Activated CD4-positive, CD25-positive, alpha-beta regulatory T cell (primary cell): Measurements from ENCODE around the gene TM9SF3.

ENCODE experiments used
- DNase-seq, 4 experiments: peaks; one replicate each; lab custom pipeline; 2025; lab: John Stamatoyannopoulos, UW

The TM9SF3 gene

GRCh38 chr10:96586419-96587263 lies at the start of gene TM9SF3:
TM9SF3 (minus strand) TSS chr10:96587012; CDS start chr10:96586835, 177 bp downstream.
- peak; percentile 78 to 91 (median 84) for DNase-seq

- DNase-seq, result no peak
Measured at GRCh38 chr10:96636551-96636950, 49.7 kb upstream of the TM9SF3 start.

DNA sequence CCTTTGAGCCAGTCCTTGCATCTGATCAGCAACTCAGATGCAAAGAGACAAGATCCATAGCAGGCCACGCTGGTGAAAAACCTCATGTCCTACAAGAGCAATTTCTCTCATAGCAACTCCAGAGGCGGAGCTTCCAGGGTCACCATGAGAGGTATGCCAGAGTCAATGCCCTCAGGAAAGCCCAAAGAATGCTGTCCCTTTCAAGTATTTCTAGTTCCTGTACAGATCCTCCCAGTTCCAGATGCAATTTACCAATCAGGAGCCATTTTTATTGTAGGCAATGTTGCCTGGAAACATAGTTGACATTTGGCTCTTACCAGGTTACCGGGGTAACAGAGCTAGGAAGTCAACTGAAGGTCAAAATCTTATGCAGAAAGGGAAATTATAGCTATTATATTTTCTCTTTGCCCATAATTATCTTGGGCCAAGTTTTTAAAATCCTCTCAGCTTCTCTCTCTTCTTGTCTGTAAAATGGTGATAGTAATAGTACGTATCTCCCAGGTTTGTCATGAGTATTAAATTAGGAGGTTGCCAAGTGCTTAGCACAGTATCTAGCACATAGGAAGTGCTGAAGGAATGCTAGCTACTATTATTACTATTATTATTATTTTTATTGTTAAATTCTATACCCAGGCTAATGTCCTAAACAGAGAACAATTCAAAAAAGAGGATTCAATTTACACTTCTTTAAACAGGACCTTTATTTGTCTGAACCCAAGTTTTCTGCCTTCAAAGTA lies 46.3 kb upstream of the TM9SF3 start:
- DNase-seq, result no peak

- no peak for DNase-seq
Measured at GRCh38 chr10:96627292-96627691, 40.5 kb upstream of the TM9SF3 start.

DNA sequence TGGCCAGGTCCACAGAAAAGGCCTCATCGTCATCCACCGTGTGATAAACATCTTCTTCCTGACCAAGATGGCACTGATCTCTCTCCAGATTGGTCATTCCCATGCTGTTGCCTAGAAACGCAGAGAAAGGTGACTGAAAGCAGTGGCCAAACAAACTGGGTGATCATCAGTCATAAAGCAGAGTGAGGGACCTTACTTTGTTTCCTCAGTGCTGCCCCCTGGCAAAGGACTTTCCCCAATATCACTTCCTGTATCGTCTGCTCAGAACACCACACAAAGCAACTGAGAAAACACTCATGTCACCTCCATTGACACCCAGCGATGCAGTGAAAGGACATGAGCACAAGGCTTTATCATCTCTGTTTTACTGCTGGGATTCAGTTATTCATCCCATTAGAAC lies 40.0 kb upstream of the TM9SF3 start:
- DNase-seq, result no peak

GRCh38 chr10:96625173-96625572 lies 38.4 kb upstream of the TM9SF3 start:
- DNase-seq, result no peak

- DNase-seq, result no peak
Measured at GRCh38 chr10:96622013-96622787, 35.4 kb upstream of the TM9SF3 start.

- no peak for DNase-seq
Measured at GRCh38 chr10:96619796-96620773, 33.3 kb upstream of the TM9SF3 start.

DNA sequence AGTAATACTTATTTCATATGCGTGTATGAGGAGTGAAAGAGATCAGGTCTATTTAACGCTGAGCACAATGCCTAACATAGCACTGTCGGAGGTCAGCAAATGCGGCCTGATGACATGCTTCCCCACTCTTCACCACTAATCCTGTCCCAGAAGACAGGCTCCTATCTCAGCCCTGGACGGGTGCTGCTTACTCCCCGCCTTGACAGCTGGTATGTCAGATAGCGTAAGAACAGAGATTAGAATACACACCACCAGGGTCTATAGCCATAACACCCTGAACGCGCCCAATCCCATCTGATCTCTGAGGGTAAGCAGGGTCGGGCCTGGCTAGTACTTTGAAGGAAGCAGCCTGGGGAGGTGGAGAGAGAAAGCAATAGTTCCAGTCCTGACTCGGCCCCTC lies 32.3 kb upstream of the TM9SF3 start:
- no peak for DNase-seq

DNA sequence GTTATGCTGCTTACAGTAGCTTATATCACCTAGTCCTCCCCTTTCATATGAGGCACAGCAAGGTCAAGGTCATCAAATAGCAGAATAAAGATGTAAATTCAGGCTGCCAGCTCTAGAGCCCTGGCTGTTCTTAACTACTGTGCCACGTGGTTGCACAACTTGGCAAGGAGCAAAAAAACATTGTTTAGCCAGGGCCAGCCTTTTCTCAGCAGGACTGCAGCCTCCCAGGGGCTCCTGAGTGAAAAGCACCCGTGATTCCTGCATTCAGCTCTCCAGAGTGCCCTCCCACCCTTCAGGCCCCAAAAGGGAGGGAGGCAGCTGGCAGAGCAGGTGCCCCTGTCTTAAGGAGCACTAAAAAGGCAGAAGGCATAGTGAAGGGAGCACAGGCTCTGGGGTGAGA lies 31.8 kb upstream of the TM9SF3 start:
- DNase-seq, result no peak

DNA sequence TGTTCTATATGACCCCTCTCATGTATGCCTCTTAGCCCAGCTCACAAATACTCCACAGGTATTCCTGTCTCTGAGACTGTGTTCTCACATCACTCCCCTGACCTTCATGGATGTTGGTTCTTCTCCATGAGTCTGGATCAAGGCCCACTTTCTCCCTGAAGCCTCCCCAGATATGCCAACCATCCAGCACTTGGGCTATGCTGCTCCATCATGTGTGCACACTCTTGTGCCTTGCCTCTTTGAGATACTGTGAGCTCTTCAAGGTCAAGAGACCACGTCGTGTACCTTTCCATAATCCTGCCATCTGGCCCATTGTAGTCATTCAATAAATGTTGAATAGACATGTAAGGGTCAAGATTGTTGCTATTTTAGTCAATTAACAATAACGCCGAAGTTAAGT lies 30.1 kb upstream of the TM9SF3 start:
- no peak for DNase-seq

DNA sequence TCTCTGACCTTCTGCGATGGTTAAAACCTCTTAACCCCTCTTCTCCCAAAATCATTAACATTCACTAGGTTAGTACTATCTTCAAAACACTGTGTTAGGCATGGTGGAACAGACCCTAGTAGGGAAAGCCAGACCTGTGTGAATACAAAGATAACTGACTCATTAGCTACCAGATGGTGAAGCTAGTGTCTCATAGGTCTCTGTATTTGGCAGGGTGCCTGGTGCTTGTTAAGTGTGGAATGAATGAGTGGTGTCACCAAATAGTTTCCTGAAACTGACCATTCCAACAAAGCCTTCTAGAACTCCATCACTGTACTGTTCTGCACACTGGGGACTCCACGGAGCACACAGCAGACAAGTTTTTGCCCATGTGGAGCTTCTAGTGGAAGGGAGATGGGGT lies 27.7 kb upstream of the TM9SF3 start:
- DNase-seq, result no peak

GRCh38 chr10:96613576-96613975 lies 26.8 kb upstream of the TM9SF3 start:
- no peak for DNase-seq

DNA sequence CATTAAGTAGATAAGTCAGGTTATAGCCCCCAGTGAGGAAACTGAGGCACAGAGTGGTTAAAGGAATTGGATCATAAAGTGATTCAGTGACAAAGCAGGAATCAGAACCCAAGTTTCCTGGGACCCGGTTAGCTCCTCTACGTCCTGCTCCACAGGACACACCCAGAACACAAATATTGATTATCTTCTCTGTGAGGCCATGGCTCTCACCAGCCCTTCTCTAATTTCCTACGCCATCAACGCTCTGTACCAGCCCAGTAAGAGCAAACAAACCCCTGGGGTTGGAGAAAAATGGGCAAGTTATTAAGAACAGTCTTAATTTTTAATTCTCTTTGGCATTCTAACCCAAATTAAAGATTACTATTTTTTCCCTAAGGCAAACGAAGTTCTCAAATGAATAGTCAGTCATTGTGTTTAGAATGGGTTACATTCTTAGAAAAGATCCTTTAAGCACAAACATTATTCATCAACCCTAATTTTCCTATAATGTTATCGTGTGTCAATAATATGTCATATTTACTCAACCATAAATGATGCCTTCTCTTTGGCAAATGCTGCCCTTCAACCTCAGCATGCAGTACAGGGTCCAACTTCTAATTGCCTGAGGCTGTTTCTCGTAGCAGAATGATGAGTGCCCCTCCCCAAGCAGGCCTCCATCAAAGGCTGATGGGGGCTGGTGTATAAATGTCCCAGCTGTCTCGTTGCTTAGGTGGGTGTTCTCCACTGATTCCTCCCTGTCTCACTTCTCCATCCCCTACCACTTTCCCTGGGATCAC lies 25.4 kb upstream of the TM9SF3 start:
- DNase-seq, result no peak

DNA sequence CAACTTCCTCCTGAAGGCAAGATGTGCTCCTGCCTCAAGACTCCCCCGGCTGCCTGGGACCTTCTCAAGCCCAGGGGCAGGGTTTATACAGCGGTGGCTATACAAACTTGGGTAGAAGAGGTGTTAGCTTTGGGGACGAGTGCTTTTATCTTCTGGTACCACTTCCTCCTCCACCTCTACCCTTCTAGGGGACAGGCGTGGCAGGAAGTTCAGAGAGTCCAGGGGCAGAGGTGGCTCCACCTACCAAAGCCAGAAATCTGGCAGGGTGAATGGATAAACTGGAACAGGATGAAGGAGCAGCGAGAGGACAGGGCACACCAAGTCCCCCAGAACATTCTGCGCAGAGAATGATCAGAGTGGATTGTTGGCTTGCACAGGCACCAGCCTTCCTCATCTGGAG lies 24.0 kb upstream of the TM9SF3 start:
- DNase-seq, result no peak

GRCh38 chr10:96609510-96609909 lies 22.7 kb upstream of the TM9SF3 start:
- no peak for DNase-seq

DNA sequence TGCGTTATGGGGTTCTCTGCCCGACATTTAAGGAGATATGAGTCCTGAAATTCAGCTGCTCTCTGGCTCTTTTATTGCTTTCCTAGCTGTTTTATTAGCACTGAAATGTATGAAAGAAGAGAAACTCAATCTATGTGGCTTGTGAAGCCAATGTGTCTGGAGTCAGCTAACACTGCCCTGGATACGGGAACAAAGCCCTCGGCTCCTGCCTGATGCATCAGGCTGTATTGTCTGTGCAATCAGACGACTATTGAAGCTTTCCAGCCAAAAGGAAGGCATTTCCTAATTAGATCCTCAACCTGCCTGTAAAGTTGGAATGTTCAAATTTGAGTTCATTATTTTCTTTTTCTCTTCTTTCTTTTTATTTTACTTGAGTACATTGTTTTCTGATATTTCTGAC lies 22.0 kb upstream of the TM9SF3 start:
- no peak for DNase-seq

DNA sequence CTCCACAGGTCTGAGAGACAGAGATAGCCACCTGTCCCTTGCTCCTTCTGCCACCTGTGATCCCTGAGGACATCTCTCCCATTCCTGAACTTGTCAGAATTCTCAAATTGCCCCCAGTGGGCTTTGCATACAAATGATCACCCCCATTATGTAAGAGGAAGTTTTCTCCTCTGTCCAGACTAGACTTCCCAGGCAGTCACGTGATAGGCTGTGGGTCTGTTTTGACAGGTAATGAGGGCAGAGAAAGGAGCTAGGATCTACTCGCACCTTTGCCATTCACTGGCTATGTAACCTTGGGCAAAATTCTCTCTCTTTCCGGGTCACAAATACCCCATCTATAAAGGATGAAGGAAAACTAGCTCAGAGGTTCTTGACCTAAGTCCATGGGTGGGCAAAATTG lies 21.4 kb upstream of the TM9SF3 start:
- DNase-seq, result no peak

DNA sequence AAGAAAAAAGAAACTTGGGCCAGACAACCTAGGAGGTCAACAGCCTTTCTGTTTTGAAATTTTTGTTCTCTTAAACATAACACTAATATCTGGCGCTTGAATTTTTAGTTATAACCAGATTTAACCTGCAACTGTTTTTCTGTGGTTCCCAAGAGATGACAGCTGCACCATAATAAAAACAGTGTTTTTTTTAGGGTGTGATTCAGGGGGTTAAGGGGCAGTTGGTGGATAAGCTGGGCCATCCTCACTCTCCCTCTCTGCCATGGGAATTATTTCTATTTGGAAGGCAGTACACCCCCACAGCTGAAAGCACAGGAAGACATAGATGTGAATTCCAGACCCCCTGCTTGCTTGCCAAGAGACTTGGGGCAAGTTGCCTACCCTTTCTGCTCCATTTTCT lies 20.1 kb upstream of the TM9SF3 start:
- DNase-seq, result no peak

DNA sequence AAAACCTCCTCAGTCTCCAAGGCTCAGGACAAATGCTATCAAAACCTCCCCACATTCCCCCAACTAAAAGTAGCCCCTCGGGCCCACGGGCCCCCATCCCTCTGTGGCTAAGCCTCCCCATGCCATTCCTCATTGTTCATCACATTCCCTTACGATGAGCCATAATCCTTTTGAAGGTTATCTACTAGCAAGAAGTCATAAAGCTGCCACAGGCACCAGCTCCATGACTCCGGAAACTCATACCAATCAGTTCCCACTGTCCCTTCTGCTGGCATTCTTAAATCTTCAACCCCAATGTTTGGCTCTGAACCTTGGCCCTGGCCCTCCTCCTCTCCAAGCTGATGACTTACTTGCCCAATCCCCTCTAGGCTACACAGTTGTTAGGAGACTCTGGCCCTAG lies 19.4 kb upstream of the TM9SF3 start:
- no peak for DNase-seq

DNA sequence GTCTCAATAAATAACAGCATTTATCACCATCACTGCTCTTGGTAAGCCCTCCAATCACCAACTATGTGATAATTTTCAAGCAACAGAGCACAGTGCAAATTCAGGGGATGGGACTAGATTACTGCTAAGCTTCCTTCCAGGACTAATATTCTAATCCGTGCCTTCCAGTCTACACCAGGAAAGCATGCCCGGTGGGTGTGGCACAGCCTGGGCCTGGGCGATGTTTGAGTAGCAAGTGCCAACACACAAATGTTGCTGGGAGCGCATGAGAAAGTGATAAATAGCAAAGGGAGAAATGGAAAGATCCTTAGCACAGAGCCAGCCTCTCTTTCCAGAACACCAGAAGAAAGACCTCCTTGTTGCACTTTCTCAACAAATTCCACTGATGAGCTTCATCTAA lies 13.5 kb upstream of the TM9SF3 start:
- DNase-seq, result no peak
